IPS-18c (cell line): ENCODE results near the gene RPS6KA5.

Experiments
- H3K4me3 ChIP-seq: 2 replicates; pipeline ENCODE4 v1.7.0; 2013; ENCODE audit warnings: low read depth, mild to moderate bottlenecking, low read length, moderate library complexity; ENCODE audit not compliant: insufficient read depth
- H3K9me3 ChIP-seq: one replicate; pipeline ENCODE4 v1.6.1; 2013; ENCODE audit warnings: mild to moderate bottlenecking, low read length, moderate library complexity; ENCODE audit not compliant: control insufficient read depth, insufficient read depth

The RPS6KA5 gene

DNA sequence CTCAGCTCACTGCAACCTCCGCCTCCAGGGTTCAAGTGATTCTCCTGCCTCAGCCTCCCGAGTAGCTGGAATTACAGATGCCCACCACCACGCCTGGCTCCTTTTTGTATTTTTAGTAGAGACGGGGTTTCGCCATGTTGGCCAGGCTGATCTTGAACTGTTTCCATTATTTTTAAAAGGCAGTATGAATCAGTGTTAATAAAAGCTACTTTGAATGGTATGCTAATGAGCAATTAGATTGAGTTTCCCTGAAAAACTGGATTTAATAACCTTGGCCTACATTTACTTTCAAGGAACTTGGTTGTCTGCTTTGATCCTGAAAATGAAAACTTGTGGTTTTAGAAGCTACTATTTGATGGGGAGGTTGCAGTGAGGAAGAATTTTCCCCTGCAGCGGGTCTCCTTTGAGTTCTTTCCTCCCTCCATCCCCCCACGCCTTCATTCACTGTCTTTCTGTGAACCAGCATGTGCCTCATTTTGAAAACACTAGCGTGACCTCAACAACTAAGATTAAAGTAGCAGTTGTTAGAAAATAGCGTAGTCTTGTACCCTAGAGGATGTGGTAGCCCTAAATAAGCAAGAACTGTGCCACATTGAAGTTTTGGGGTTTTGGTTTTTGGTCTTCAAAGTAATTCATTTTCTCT, 17.8 kb upstream of the RPS6KA5 start:
- Histone ChIP-seq H3K4me3 (no peak overlapping the region), H3K9me3 (peaks cover 2% of the 10 kb centered on the region)

DNA sequence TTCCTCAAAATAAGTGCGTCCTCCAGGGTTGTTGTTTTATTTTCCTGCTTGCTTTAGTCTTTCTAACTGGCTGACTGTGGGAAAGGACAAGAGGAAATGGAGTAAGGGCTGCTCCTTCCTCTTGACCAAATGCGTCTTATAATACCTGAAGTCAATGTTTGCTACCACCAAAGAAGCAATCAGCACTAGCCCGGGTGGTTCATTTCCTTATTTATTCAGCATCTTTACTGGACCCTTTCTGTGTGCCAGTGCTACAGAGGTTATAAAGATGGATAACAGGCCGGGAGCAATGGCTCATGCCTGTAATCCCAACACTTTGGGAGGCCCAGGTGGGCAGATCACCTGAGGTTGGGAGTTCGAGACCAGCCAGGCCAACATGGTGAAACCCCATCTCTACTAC, 15.1 kb upstream of the RPS6KA5 start:
- no peaks in the 10 kb centered on the region for H3K9me3 ChIP-seq
- no peak overlapping the region for H3K4me3 ChIP-seq

DNA sequence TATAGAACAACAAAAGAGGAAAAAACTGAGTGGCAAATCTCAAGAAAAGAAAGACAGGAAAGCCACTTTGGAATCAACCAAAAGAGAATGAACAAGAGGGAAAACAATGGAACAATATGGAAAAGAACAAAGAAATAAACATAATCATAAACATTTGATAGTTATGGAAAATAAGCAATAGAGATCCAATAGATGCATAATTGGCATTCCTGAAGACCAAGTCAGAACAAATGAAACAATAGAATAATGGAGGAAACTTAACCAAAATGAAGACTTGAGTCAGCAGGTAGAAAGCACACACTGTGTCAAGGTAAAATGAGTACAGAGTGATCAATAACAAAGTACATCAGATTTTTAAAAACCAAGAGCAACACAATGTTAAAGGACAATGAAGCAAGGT, 10.1 kb upstream of the RPS6KA5 start:
- Histone ChIP-seq H3K9me3 (no peaks in the 10 kb centered on the region), H3K4me3 (no peak overlapping the region)

DNA sequence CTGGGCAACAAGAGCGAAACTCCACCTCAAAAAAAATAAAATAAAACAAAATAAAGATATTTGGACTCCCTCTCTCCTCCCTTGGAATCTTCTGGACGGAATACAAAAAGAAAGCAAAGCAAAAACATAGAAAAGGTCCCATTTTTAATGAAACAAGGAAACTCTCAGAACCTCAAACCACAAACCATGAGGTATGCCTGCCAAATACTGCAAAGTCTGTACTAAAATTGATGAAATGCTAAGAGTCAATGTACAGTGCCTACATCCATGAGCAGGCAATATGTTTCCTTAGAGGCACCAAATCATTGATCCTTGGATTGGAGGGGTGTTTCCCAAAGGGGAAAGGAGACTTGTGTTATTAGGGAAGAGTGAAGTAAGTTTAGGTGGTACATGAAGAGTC, 8.2 kb upstream of the RPS6KA5 start:
- Histone ChIP-seq H3K9me3 (no peaks in the 10 kb centered on the region), H3K4me3 (no peak overlapping the region)

DNA sequence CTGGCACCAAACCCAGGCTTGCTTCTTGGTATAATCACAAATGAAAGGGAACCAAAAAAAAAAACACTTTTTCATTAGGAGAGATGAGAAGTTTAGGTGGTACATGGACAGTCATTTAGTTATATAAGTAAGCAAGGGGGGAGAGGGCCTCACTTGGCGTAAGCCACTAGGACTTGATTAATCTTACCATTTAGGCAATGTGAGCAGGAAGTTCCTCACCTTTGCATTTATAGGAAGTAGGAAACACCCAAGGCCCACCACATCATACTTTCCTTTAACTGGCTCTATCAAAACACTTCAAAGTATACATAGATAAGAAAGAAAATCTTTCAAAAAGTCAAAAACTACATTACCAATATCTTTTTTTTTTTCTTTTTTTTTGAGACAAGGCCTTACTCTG, 6.7 kb upstream of the RPS6KA5 start:
- H3K9me3 ChIP-seq, result no peaks in the 10 kb centered on the region
- no peak overlapping the region for H3K4me3 ChIP-seq

DNA sequence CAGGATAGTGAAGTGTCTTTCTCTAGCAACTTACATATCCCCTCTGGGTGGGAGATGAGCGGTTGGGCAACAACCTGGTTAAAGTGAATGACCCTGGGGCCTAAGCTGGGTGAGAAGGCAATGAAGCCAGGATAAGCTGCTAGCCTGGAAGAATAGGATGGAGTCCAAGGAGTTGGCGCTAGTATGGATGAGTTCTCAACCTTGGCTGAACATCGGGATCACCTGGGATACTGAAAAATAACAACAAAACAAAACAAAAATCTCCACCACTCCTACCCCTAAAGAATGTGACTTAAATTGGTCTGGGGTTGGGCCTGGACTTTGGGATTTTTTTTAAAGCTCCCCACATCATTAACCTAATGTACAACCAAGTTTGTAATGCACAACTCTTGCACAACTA, 4.8 kb upstream of the RPS6KA5 start:
- Histone ChIP-seq H3K4me3 (no peak overlapping the region), H3K9me3 (no peaks in the 10 kb centered on the region)

DNA sequence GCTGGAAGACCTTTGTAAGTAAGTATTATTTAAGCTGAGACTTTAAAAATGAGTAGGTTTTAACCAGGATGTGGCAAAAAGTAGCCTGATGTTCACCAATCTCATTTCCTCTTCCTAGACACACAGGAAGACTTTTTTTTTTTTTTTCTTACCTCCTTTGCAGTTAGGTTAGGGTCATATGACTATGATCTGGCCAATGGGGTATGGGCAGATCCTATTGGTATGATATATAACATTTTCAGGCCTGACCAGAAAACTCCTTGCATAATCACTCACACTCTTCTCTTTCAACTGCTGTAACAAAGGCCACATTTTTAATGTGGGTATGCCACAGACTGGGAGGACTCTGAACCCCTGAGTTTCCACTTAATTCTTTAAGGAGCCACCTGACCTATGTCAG, 2.7 kb upstream of the RPS6KA5 start:
- H3K9me3 ChIP-seq, result no peaks in the 10 kb centered on the region
- no peak overlapping the region for H3K4me3 ChIP-seq

DNA sequence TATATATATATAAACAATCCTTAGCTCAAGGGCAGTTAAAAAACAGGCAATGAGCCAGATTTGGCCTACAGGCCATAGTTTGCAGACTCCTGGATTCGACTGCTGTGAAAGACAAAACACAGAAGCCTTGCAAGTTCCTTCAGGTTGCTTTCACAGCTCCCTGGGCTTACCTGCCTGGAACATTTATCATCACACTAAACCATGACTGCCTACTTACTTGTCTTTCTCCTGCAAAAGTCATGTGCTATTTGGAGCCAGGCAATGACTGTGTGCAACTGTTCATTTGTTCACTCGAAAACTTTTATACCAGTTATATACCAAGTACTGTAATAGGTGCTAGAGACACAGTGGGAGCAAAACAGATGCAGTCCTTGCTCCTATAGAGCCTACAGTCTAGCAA, 2.2 kb upstream of the RPS6KA5 start:
- H3K4me3 ChIP-seq, result no peak overlapping the region

DNA sequence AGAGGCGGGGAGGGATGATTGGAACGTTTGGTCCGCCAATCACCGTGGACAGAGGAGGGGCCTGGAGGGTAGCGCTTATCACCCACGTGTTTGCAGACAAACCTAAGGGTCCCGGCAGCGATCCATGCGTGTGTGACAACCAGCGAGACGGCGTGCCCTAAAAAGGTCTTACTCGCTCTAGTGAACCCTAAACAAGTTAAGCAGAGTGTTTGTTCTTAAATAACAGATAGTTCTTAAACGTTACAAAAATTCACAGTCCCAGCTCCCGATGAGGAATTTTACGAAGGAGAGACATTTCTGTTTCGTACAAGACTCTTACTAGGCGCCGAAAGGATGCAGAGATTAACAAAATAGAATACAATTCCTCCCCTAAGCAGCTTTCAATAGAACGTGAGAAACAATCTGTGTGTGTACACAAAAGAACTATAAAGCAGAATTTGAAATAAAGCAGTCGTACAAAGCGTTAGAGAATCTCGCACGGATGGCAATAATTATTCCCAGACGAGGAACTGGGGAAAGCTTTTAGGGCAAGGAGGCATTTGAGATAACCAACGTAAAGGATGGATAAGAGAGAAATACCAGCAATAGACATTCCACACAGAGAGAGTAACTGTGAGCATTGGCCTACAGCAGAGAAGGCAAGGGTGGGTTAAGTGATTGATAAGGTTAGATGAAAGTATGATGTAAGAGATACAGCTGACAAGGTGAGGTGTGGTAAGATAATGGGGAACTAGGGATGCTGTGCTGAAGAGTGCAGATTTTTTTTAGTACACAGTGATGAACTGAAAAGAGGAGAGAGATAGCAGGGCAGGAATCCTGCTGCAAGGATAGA, 831 bp upstream of the RPS6KA5 start:
- H3K4me3 ChIP-seq, result peak overlapping the region; percentile 50
- H3K9me3 ChIP-seq, result no peaks in the 10 kb centered on the region

More for the DNA sequence above, 2.2 kb upstream of the RPS6KA5 start:
- H3K9me3 ChIP-seq, result no peaks in the 10 kb centered on the region

DNA sequence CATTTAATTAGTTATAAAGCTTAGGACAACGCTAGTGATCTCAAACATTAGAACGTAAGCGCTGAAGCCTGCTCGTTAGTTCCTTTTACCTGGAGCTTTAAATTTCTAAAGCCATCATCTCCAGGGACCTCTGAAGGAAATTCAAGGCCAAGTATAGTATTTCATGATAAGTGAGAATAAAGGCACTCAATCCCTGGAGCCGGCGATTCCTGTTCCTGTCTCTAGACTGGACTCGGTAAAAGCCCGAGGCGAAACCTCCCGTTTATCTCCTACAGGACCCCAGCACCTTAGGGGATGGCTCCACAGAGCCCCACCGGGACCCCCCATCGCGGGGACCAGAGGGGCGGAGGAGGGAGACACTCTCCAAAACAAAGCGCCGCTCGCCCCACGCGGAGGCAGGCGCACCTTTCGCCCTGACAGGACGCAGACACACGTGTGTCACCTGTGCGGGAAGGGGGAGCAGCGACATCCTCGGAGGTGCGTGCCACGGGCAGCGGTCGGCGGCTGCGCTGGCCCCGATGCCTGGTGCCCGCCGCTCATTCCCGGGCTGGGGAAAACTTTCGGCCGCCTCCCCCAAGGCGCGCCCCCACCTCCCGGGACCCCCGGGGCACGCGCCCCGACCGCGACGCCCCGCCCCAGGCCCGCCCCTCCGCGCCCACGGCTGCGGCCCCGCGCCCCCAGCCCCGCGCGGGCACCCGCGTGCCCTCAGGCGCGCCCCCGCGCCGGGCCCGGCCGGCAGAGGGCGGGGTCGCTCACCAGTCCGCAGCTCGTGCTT, 678 bp downstream of the RPS6KA5 start:
- H3K4me3 ChIP-seq, result peak overlapping the region; percentile 93
- no peaks in the 10 kb centered on the region for H3K9me3 ChIP-seq

DNA sequence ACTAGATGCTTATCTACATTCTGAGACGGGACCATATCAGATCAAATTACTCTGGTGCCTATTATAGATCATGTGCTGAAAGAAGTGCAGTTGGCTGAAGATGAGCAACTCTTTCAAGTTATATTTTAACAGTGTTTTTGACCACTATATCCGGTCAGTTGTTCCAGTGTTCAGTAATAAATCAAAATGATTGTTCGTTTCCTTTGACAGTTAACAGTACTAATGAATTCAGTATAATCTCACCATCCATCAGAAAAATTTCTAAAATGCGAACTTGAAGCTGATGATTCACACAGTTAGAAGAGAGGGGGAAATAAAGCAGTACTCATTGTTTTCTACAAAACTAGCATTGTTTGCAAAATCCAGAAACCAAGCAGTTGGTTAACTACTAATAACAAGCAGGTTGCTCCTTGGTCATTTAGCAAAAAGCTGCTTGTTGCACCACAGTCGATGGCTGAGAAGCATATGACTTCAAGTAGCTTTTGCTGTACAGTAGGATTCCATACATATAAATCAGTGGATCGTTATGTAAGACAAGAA, 2.3 kb downstream of the RPS6KA5 start:
- Histone ChIP-seq H3K9me3 (no peaks in the 10 kb centered on the region), H3K4me3 (no peak overlapping the region)

DNA sequence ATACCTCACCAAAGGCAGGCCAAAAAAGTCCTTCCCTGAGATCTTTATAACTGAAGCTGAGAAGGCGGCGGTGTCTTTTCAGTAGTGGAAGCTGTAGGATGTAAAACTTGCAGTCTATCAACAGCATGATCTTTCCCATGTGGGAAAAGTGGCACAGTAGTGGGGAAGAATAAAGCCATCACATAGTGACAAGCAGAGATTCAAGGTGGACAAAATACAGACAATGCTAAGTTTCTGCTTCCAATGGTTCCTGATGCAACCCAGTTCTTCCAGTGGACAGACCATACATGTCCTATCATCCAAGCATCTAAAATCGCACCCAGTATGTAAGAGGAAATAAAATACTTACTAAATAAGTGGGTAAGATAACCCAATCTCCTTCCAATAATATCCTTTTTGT, 4.1 kb downstream of the RPS6KA5 start:
- Histone ChIP-seq H3K9me3 (no peaks in the 10 kb centered on the region), H3K4me3 (no peak overlapping the region)

DNA sequence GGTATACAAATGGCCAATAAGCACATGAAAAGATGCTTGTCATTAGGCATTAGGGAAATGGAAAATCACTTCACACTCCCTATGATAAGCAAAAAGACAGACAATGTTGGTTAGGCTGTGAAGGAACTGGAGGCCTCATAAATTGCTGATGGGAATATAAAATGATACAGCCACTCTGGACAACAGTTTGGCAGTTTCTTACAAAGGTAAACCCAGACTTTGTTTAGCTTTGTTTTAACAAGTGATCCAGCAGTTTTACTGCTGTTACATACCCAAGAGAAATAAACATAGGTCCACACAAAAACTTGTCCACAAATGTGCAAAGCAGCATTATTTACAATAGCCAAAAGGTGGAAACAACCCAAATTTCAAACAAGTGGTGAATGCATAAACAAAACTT, 5.4 kb downstream of the RPS6KA5 start:
- Histone ChIP-seq H3K4me3 (no peak overlapping the region), H3K9me3 (no peaks in the 10 kb centered on the region)

DNA sequence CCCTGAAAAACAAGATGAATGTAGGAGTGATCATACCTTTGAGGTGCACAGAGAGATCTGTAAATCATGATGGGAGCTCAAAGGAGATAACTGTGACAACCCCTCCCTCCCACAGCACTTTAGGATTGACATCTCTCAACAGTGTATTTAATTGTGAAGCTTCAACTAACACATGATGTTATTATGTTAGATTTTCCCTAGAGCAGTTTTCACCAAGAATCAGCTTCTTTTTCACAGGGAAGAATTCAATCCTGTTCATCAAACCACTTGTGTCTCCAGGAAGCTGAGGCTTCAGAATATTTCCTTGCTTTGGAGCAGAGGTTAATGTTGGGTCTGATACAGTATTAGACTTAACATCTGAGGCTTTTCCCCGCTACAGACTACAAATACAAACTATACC, 11.8 kb downstream of the RPS6KA5 start:
- H3K4me3 ChIP-seq, result no peak overlapping the region

DNA sequence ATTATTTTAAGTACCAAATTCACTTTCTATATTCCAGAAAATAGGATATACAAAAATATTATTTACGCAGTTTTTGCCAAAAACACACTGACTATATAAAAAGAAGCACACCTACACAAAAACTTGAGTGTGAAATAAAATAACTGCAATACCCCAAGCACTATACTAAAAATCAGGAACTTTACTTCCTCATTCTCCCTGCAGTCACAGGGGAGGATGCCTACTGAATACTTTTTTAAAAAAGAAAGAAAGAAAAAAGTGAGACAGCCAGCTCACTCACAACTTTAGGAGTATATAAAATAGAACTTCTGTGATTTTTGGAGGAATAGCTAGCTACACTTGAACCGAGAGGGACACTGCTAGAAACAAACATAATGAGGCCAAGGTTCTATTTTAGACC, 12.2 kb downstream of the RPS6KA5 start:
- no peak overlapping the region for H3K4me3 ChIP-seq
- no peaks in the 10 kb centered on the region for H3K9me3 ChIP-seq

More for the DNA sequence above, 11.8 kb downstream of the RPS6KA5 start:
- H3K9me3 ChIP-seq, result no peaks in the 10 kb centered on the region

DNA sequence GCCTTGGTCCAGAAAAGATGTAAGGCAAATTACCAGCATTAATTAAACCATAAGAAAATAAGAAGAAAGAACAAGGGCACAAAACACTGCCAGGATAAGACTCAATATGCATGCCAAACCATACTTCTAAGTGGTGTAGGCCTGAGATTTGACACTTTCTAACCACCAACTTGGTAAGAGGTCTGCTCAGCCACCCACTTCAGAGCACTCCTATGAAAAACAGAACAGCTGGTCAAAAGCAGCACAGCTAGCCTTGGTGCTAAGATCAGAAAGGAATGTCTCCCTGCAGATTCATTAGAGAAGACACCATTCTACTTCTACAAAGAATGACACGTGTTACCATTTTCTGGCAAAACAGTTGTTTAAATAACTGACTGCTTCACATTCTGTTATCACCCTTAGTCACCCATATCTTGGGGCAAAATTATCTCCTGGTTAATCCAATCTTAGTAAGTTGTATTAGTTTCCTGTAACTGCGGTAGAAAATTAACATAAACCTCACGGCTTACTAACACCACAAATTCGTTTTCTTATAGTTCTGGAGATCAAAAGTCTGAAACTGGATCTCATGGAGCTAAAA, 13.2 kb downstream of the RPS6KA5 start:
- H3K9me3 ChIP-seq, result no peaks in the 10 kb centered on the region
- no peak overlapping the region for H3K4me3 ChIP-seq

DNA sequence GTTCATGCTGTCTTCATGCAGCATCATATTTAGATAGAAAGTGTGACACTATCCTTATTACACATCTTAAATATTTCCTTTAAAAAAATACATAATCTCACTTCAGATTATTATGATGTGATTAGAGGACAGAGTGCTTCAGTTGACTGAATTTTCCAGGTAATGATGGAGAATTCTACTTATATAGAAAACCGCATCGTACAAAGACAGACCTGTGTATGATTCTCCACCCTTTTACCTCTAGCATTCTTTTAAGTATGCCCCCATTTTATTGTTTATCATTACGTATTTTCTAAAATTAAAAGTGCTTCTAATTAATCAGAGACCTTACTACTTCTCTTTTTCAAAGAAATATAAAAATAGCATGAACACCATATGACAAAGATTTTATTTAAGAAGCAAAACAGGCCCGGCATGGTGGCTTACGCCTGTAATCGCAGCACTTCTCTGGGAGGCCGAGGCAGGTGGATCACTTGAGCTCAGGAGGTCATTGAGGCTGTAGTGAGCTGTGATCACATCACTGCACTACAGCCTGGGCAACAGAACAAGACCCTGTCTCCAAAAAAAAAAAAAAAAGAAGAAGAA, 13.9 kb downstream of the RPS6KA5 start:
- Histone ChIP-seq H3K9me3 (no peaks in the 10 kb centered on the region), H3K4me3 (no peak overlapping the region)
